Fibroblast of pulmonary artery (primary cell): ENCODE data around the gene DNAJC24.

Experiments
- DNase-seq: peaks from one replicate; pipeline ENCODE4 v3.0.0-alpha.2; 2010; ENCODE audit warnings: low read depth
- H3K4me3 ChIP-seq: replicated peaks from 2 replicates; pipeline ENCODE4 v1.5.1; 2011; ENCODE audit warnings: low read depth, mild to moderate bottlenecking, control low read depth, low read length, moderate library complexity
- TF ChIP-seq, protein P1 (sequence below): IDR thresholded peaks from 2 replicates; pipeline ENCODE4 v1.5.1; 2011; ENCODE audit warnings: mild to moderate bottlenecking, control low read depth, low read length, inconsistent platforms; ENCODE audit errors: missing control alignments

The DNAJC24 gene

DNA sequence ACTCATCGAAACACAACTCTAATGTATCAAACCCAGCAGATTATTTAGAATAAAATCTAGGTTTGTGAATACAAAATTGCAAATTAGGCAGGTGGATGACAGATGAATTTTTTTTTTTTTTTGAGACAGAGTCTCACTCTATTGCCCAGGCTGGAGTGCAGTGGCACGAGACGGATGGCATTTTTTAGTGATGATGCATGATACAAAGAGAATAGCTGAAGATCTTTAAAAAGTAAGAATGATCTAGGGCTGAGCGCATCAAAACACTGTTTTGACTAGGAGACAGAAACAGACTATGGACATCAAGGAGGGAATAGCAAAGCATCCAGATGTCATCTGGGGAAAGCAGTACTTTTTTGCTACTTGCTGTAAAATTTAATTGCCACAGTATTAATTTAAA, 76.0 kb downstream of the DNAJC24 start:
- H3K4me3 ChIP-seq: no peak overlapping the region
- TF ChIP-seq, protein P1, sequence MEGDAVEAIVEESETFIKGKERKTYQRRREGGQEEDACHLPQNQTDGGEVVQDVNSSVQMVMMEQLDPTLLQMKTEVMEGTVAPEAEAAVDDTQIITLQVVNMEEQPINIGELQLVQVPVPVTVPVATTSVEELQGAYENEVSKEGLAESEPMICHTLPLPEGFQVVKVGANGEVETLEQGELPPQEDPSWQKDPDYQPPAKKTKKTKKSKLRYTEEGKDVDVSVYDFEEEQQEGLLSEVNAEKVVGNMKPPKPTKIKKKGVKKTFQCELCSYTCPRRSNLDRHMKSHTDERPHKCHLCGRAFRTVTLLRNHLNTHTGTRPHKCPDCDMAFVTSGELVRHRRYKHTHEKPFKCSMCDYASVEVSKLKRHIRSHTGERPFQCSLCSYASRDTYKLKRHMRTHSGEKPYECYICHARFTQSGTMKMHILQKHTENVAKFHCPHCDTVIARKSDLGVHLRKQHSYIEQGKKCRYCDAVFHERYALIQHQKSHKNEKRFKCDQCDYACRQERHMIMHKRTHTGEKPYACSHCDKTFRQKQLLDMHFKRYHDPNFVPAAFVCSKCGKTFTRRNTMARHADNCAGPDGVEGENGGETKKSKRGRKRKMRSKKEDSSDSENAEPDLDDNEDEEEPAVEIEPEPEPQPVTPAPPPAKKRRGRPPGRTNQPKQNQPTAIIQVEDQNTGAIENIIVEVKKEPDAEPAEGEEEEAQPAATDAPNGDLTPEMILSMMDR: no peak
- DNase-seq: no peak

DNA sequence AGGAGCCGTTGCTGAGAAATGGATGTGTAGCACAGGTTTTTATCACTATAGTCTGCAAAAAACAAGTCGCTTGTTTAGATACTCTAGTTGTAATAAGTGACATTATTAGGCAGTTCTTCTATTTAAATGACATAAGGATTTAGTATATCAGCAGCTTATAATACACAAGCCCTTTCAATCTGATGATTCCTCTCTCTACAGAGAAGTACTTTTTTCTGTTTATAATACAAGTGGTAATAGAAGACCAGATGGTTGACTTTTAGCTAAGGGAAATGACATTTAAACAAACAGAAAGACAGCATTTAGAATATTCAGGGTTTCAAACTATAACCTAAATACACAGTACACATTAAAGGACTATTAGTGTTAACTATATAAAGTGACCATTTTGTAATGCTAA, 79.4 kb downstream of the DNAJC24 start:
- H3K4me3 ChIP-seq: no peak overlapping the region
- no peak for DNase-seq
- TF ChIP-seq, protein P1: no peak

DNA sequence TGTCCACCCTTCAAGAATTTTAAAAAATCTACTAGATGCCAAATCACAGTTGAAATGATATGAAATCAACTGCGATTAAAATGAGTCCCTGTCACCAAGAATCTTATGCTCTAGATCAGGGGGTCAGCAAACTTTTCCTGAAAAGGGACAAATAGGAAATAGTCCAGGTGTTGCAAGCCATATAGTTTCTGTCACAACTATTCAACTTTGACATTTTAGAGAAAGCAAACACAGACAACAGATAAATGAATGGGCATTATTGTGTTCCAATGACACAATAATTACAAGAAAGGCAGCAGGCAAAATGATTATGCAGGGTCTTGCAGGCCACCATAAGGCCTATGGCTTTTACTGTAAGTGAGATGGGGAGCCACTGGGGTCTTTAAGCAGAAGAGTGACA, 81.2 kb downstream of the DNAJC24 start:
- DNase-seq: no peak
- no peak overlapping the region for H3K4me3 ChIP-seq
- TF ChIP-seq, protein P1: no peak

DNA sequence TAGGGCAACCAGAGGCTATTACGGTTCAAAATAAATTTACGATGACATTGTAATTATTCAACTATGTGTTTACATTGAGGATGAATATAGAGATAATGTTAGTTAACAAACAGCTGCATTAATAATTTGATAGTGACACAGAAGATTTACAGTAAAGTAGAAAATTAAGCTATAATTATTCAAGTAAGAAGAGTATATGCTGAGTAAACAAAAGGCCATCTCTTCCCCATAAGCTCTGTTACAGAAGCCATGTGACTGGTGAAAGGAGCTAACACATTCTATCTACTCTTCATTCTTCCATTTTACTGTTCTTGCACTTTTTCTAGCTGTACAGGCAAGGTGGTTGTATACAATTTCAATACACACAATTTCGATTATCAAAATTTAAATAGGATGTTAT, 85.5 kb downstream of the DNAJC24 start:
- TF ChIP-seq, protein P1: no peak
- H3K4me3 ChIP-seq: no peak overlapping the region
- DNase-seq: no peak

DNA sequence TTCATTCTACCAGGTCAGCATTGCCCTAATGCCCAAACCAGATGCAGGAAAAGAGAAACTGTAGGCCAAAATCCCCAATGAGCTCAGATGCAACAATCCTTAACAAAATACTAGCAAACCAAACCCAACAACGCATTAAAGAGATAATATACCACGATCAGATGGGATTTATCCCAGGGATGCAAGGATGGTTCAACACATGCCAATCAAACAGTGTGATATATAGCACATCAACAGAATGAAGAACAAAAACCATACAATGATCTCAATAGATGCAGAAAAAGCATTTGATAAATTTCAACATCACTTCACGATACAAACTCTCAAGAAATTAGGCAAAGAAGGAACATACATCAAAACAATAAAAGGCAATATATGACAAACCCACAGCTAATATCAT, 94.8 kb downstream of the DNAJC24 start:
- no peak overlapping the region for H3K4me3 ChIP-seq
- TF ChIP-seq, protein P1: no peak
- no peak for DNase-seq

DNA sequence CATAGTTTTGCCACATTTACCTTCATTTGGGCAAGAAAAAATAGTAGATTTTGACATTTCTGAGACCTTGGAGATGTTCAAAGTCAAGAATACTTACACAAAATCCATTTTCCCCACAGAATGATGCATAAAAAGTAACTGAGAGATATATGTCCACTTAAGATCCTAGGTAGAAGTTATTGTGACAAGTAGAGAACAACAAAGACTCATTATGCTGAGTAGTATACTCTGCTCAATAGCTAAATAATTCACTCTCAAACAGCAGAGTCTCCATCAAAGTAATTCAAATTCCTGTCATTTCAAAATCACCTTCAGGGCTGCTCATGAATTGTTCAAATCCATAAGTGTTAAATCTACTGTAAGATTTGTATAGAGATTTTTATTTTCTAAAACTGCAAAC, 104.4 kb downstream of the DNAJC24 start:
- no peak for DNase-seq
- TF ChIP-seq, protein P1: no peak

DNA sequence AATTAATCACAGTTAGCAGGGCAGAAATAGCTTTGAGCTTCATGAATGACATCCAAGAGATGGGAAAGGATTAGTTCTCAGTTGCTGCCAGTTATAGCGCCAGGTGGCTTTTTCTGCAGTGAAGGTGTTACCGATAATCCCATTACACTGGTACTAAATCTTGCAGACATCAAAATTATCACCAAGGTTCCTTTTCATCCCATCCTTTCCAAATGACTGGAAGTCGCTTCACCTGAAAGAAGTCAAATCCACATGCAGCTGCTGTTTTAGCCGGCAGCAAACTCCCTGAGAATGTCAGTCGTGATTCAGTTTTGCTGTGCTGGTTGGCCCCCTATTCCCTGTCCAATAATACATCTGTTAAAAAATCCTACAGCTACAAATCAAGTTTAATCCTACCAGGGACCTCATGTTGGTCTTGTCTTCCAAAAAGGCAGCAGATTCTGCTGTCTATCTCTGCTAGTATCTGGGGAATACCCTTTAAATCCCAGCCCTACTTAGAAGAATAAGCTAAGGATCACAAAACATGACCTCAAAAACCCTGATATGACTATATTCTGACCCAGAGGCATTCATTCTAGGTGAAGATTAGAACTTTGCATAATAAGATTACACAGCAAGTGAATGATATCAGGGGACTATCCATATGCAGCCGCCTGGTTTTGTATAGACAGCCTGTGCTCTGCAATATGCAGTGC, 108.0 kb downstream of the DNAJC24 start:
- DNase-seq: no peak
- H3K4me3 ChIP-seq: no peak overlapping the region
- TF ChIP-seq, protein P1: no peak

More for the DNA sequence above, 104.4 kb downstream of the DNAJC24 start:
- H3K4me3 ChIP-seq: no peak overlapping the region
